OCI-LY1 (cell line): ENCODE data around the gene WWOX.

Experiments
- EZH2 ChIP-seq: fragments of 200-600 bp; sonication (generic), shearing (Covaris generic); IDR thresholded peaks from 2 replicates; pipeline ENCODE4 v1.8.0; 2017; ENCODE audit warnings: borderline replicate concordance, mixed run types, mild to moderate bottlenecking, antibody characterized with exemption, low read length, moderate library complexity, mixed read lengths
- TF ChIP-seq, protein P1 (sequence below): fragments of 200-600 bp; sonication (generic), shearing (Covaris generic); IDR thresholded peaks from 2 replicates; pipeline ENCODE4 v1.5.1; 2017; ENCODE audit warnings: mild to moderate bottlenecking, antibody characterized with exemption, low read length, moderate library complexity, mixed read lengths

DNA sequence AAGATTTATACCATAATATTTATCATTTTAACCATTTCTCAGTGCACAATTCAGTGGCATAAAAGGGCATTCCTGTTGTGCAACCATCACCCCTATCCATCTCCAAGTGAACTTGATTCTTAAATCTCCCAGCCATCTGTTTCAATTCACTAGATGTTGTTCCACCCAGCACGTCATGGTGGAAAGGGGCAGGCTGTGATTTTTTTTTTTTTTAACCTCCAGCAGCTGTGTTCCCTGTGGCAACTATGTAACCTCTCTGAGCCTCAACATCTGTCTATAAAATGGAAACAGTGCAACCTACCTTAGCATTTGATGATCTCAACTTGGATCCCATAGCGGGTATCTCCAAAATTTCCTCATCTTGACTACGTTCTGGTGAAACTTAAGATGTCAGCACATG, 604.5 kb downstream of the WWOX start:
- TF ChIP-seq EZH2, result no peak
- TF ChIP-seq, protein P1, sequence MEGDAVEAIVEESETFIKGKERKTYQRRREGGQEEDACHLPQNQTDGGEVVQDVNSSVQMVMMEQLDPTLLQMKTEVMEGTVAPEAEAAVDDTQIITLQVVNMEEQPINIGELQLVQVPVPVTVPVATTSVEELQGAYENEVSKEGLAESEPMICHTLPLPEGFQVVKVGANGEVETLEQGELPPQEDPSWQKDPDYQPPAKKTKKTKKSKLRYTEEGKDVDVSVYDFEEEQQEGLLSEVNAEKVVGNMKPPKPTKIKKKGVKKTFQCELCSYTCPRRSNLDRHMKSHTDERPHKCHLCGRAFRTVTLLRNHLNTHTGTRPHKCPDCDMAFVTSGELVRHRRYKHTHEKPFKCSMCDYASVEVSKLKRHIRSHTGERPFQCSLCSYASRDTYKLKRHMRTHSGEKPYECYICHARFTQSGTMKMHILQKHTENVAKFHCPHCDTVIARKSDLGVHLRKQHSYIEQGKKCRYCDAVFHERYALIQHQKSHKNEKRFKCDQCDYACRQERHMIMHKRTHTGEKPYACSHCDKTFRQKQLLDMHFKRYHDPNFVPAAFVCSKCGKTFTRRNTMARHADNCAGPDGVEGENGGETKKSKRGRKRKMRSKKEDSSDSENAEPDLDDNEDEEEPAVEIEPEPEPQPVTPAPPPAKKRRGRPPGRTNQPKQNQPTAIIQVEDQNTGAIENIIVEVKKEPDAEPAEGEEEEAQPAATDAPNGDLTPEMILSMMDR, result no peak
